IPS-18c (cell line): ENCODE results near the gene CCDC30.
"Not testable (repeated sequence)": the region's sequence is repeated elsewhere in the genome, so short reads cannot be mapped to it uniquely, and the experiment has no call there.

Source experiments
- H3K4me3 ChIP-seq: 2 replicates; pipeline ENCODE4 v1.7.0; 2013; ENCODE audit warnings: low read depth, mild to moderate bottlenecking, low read length, moderate library complexity; ENCODE audit not compliant: insufficient read depth
- H3K9me3 ChIP-seq: one replicate; pipeline ENCODE4 v1.6.1; 2013; ENCODE audit warnings: mild to moderate bottlenecking, low read length, moderate library complexity; ENCODE audit not compliant: control insufficient read depth, insufficient read depth

The CCDC30 gene

DNA sequence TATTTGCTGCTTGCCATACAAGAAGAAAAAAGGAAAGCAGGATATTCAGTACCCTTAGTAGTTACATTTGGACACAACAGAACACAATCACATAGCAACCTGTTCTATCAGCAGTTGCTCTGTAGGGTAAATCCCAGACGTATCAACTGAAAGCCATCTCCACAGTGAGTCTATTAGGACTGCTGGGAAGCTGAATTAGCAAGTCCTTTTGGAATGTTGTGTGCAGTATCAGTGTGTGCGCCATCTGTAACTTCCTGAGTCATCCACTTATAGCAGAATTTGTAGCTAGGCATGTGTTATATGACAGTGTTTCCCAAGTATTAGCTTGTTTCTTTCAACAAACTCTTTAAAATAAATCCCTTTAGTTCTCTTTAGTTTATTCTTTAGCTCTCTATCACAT is 21.3 kb downstream of the CCDC30 start:
- no peak overlapping the region for H3K4me3 ChIP-seq
- no peaks in the 10 kb centered on the region for H3K9me3 ChIP-seq

DNA sequence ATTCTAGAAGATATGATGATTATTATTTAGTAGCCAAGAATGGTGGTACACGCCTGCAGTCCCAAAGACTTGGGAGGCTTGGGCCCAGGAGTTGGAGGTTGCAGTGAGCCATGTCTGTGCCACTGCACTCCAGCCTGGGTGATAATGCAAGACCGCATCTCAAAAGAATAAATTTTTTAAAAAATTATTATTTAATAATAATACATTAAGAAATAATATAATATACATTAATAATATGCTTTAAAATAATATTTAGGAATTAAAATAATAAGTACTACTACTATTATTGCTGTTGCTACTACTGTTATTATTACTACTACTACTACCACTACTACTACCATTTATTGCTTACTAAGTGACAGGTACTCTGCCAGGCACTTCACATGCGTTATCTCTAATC is 27.2 kb downstream of the CCDC30 start:
- no peak overlapping the region for H3K4me3 ChIP-seq

DNA sequence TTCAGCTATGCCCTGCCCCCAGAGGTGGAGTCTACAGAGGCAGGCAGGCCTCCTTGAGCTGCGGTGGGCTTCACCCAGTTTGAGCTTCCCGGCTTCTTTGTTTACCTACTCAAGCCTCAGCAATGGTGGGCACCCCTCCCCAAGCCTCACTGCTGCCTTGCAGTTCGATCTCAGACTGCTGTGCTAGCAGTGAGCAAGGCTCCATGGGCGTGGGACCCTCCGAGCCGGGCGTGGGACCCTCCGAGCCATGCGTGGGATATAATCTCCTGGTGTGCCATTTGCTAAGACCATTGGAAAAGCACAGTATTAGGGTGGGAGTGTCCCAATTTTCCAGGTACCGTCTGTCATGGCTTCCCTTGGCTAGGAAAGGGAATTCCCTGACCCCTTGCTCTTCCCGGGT is 38.9 kb downstream of the CCDC30 start:
- H3K4me3 ChIP-seq: not testable (repeated sequence)
- H3K9me3 ChIP-seq: peaks cover 19% of the 10 kb centered on the region

More for the DNA sequence above, 27.2 kb downstream of the CCDC30 start:
- no peaks in the 10 kb centered on the region for H3K9me3 ChIP-seq

DNA sequence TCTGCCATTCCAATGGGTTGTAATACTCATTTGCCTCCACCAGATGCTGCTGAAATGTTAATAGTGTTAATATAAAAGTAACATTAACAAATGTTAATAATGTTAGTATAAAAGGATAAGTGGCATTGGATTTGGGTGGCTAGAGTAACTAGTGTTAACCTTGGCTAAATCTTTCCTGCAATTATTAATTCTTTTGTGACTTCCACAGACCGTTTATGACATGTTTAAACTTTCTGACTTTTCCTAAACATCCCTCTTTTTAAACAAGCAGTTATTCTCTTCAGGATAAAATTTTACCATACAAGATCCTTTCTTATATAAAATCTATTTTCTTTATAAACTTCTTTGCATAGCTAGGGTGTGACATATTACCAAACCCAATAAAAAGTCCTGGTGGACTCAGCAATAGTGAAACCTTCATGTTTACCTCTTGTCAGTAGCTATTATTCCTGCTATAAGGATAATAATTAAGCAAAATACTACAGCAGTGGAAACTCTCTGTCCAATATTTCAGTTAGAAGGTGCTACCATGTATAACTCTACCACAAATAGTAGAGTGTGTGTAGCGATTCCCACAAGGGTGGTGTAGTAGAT is 41.5 kb downstream of the CCDC30 start:
- no peak overlapping the region for H3K4me3 ChIP-seq
- H3K9me3 ChIP-seq: peaks cover 24% of the 10 kb centered on the region

DNA sequence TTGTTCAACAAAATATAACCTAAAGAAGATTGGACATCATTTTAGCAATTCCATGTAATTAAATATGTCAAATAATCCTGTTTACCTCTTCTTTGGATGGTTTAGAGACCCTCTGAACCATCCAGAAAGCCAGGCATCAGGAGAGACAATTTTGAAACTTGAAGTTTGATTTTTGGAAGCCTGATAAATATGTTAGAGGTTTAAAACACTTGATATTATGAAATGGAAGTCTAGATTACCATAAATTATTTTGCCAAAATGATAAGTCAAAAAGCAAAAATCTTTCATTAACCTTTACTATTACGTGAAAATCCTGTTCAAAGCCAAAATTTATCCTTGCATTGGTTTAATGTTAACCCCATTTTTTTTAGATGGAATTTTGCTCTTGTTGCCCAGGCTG is 43.5 kb downstream of the CCDC30 start:
- Histone ChIP-seq H3K4me3 (no peak overlapping the region), H3K9me3 (peaks cover 24% of the 10 kb centered on the region)

DNA sequence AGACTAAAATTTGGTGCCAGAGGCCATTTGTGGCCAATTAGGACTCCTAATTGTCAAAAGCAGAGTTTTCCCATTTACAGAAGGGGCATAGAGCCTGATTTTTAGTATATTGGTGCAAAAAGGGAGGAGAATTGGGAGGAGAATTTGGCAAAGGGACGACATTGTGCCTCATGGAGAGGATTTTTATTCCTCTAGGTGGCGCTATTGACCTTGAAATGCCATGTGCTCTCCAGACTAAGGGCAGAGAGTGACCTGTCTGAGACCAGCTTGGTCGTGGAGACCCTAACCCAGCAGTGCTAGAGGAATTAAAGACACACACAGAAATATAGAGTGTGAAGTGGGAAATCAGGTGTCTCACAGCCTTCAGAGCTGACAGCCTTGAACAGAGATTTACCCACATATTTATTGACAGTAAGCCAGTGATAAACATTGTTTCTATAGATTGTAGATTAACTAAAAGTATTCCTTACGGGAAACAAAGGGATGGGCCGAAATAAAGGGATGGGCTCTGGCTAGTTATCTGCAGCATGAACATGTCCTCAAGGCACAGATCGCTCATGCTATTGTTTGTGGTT is 48.6 kb downstream of the CCDC30 start:
- not testable (repeated sequence) for H3K9me3 ChIP-seq

DNA sequence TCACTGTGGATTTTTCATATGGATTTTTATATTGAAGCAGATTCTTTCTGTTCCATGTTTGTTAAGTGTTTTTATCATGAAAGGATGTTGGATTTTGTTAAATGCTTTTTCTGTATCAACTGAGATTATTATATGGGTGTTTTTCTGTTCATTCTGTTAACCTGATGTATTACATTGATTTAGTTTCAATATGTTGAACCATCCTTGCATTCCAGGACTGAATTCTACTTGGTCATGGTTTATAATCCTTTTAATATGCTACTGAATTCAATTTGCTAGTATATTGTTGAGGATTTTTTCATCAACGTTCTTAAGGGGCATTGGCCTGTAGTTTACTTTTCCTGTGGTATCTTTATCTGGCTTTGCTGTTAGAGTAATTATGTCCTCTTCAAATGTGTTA is 55.8 kb downstream of the CCDC30 start:
- Histone ChIP-seq H3K9me3 (peaks cover 2% of the 10 kb centered on the region), H3K4me3 (no peak overlapping the region)

More for the DNA sequence above, 48.6 kb downstream of the CCDC30 start:
- not testable (repeated sequence) for H3K4me3 ChIP-seq

DNA sequence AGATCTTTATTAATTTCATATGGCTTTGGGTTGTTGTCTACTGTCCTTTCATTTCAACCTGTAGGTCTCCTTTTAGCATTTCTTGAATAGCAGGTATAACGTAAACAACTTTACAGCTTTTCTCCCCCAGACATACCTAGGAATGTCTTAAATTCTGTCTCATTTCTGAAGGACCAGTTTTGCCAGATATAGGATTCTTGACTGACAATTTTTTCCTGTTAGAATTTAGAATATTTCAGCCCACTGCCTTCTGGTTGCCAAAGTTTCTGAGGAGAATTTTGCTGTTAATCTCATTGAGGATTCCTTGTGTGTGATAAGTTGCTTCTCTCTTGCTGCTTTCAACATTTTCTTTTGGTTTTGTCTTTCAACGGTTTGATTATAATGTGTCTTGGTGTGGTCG is 60.1 kb downstream of the CCDC30 start:
- Histone ChIP-seq H3K9me3 (peaks cover 2% of the 10 kb centered on the region), H3K4me3 (no peak overlapping the region)

DNA sequence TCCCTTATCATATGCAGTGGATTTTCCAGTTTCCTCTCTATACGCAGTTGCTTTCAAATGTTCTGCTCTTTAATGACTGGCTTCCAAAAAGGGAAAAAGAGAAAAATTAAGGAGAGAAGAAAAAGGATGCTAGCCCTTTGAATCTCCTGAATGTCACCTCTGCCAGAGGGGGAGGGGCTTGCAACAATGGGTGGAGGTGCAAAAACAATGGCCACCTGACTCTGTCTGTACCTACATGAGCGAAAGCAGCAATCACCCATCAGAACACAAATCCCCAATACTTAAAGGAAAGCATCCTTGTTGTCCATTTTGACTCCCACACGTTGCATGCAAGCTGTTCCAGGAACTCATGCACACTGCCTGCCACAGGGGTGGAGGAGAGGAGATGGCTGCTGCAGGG is 61.2 kb downstream of the CCDC30 start:
- Histone ChIP-seq H3K9me3 (peaks cover 2% of the 10 kb centered on the region), H3K4me3 (no peak overlapping the region)

DNA sequence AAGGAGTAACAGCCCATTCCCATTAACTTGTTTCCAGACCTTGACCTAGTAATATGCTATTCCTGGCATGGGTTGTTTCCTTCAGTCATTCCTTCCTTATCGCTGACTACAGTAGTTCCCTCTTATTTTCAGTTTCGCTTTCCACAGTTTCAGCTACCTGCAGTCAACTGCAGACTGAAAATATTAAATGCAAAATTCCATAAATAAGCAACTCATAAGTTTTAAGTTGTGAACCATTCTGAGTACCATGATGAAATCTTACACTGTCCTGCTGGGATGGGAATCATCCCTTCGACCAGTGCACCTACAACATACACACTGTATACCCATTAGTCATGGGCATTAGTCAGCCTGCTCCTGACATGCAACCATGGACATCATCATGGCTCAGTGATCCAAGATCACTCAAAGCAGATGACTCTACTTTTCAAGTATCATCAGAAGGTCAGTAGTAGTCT is 66.7 kb downstream of the CCDC30 start:
- no peak overlapping the region for H3K4me3 ChIP-seq
- H3K9me3 ChIP-seq: no peaks in the 10 kb centered on the region

DNA sequence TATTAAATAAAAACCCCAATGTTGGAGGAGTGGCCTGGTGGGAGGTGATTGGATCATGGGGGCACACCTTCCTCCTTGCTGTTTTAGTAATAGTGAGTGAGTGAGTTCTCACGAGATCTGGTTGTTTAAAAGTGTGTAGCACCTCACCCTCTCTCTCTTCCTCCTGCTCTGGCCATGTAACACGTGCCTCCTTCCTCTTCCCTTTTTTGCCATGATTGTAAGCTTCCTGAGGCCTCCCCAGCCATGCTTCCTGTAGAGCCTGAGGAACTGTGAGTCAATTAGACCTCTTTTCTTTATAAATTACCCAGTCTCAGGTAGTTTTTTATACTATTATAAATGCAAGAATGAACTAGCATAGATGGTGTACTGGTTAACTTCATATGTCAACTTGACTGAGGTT is 68.0 kb downstream of the CCDC30 start:
- H3K9me3 ChIP-seq: no peaks in the 10 kb centered on the region
- H3K4me3 ChIP-seq: no peak overlapping the region

DNA sequence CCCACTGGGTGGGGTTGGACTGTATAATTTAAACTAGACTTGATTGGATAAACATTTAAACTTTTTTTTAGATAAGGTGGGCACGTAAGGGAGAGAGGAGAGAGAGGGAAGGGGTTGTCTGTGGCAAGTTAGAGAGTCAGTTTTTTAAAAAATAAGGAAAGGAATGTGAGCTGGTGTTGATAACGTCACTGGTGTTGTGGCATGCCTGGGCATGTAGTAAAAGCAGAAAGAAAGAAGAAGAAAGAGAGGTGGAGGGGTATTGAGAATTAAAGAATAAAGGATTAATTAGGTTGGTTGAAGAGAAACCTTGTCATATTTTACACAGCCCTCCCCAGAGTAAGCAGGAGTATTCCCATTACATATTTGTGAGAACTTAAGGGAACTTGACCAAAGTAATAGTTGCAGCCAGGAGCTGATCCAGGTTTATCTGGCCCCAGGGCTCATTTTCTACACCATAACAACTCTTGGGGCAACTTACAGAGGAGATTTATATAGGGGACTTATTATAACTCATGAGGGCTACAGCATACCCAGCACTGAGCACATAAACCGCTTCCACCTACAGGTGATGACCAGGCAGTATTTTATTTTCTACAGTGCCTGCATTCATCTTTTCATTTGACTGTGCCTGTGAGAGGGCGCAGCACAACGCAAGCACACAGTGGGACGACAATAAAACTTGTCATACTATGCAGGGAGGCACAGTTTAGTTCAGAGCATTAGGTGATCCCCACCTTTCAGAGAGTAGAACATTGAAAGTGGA is 70.2 kb downstream of the CCDC30 start:
- Histone ChIP-seq H3K9me3 (no peaks in the 10 kb centered on the region), H3K4me3 (no peak overlapping the region)

DNA sequence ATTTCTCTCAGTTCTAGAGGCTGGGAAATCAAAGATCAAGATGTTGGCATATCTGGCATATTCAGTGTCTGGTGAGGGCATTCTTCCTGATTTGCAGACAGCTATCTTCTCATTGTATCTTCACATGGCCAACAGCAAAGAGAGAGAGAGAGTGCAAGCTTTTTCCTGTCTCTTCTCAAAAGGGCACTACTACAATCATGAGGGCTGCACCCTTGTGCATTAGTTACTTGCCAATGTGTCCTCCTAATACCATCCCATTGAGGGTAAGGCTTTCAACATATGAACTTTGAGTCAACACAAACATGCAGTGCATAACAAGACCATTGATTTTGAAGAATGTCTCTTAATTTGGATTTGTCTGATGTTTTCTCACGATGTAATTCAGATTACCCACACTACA is 78.0 kb downstream of the CCDC30 start:
- Histone ChIP-seq H3K4me3 (no peak overlapping the region), H3K9me3 (no peaks in the 10 kb centered on the region)

DNA sequence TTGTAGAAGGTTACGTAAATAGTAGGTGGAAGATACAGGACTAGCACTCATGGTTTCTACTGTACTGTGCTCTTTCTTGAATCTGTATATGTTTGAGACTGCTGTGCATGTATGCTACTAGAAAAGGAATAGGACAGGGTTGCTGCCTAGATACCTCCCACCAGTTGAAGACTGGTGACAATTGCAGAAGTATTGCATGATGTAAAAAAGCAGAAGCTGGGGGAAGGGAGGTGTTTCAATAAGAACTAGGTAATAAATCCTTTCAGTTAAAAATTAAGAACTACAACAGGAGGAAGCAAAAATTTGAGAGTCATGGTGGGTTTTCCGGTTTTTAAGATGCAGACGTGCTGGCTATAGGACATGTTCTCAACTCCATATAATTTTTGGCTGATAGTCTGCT is 88.1 kb downstream of the CCDC30 start:
- no peaks in the 10 kb centered on the region for H3K9me3 ChIP-seq
- no peak overlapping the region for H3K4me3 ChIP-seq

DNA sequence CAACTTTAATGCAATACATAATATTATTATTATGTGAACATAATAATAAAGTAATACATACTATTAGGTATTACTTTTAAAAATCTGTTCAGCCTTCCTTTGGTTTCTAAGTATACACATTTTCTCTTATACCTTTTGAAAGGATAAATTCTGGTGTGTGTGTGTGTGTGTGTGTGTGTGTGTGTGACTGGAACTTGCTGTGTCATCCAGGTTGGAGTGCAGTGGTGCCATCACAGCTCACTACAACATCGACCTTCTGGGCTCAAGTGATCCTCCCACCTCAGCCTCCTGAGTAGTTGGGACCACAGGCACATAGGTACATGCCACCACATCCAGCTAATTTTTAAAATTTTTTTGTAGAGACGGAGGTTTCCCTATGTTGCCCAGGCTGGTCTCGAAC is 88.5 kb downstream of the CCDC30 start:
- Histone ChIP-seq H3K4me3 (no peak overlapping the region), H3K9me3 (no peaks in the 10 kb centered on the region)

DNA sequence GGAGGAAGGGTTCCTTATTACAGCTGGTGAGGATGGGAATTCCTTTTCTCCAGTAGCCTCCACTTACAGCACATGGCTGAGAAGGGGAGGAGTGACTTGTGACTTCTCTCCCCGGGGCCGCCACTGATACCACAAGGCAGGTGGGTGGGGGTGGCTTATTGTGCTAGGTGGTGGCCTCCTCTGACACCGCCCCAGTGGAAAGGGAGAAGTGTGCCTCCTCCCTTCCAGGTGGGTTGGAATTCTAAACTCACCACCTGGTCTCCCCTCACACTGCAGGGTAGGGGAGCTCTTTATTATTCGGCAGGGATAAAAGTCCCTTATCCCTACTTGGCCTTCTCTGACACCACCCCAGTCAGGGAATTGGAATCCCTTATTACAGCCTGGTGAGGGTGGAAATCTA is 89.5 kb downstream of the CCDC30 start:
- H3K4me3 ChIP-seq: no peak overlapping the region
- no peaks in the 10 kb centered on the region for H3K9me3 ChIP-seq

DNA sequence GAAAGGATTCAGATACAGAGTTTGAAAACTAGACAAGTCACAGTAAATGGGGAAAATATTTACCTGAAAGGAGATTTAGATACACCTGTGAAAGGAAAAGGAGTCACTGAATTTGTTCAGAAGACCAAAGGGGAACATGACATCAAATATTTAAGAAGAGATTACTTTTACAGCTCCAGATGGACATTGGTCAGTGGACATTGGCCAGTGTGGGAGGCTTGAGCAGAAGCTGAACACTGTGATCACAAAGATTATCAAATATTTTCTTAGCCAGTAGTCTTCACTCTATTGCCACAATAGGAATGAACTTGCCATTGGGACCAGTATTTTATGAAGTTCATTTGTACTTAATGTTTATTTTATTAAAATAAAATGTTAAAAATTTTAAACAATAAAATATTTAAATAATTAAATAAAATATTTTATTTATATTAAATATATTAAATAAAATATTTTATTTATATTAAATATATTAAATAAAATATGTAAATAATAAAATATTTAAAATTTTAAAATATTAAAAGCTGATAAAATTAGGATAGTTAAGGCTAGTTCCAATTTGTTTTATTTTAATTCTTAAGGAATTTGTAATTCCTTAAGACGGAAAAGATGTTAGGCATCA is 94.3 kb downstream of the CCDC30 start:
- H3K9me3 ChIP-seq: no peaks in the 10 kb centered on the region
- H3K4me3 ChIP-seq: no peak overlapping the region

DNA sequence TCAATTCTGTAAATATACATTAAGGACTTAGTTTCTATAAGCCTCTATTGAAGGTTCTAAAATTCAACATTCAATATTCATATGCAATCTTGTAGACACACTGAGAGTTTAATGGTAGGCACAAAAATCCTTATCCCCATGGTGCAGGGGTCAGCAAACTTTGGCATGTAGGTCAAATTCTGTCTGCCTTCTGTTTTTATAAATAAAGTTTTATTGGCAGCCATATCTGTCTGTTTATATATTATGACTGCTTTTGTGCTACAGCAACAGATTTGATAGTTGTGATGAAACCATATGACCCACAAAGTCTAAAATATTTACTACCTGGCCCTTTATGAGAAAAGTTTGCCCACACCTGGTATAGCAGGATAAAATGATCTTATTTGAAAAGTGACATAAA is 104.0 kb downstream of the CCDC30 start:
- no peaks in the 10 kb centered on the region for H3K9me3 ChIP-seq

More for the DNA sequence above, 104.0 kb downstream of the CCDC30 start:
- no peak overlapping the region for H3K4me3 ChIP-seq
